DND-41 (cell line): ENCODE measurements around the gene PLEKHM3.

Experiments used
- ATAC-seq: fragments of 200-7000 bp; cut with Tn5 transposase; 3 replicates; pipeline ENCODE4 v1.9.1; 2021; ENCODE audit warnings: low read depth; ENCODE audit not compliant: insufficient read depth
- DNase-seq: peaks from one replicate; pipeline ENCODE4 v3.0.0-alpha.2; 2020
- H2AFZ ChIP-seq: 2 replicates; pipeline ENCODE4 v1.6.0; 2012; ENCODE audit warnings: low read depth, low read length
- H3K27ac ChIP-seq: 2 replicates; pipeline ENCODE4 v1.5.1; 2012; ENCODE audit warnings: low read length, inconsistent platforms
- H3K27me3 ChIP-seq: fragments of 200-600 bp; sonication (generic); 2 replicates; pipeline ENCODE4 v1.6.0; 2012; ENCODE audit warnings: low read length, mild to moderate bottlenecking, inconsistent platforms; ENCODE audit not compliant: insufficient read depth, poor library complexity
- H3K36me3 ChIP-seq: 2 replicates; pipeline ENCODE4 v1.5.1; 2012; ENCODE audit warnings: low read length, inconsistent platforms; ENCODE audit not compliant: insufficient read depth
- H3K4me1 ChIP-seq: 2 replicates; pipeline ENCODE4 v1.5.1; 2012; ENCODE audit warnings: mild to moderate bottlenecking, low read length; ENCODE audit not compliant: insufficient read depth
- H3K4me2 ChIP-seq: 2 replicates; pipeline ENCODE4 v1.6.0; 2012; ENCODE audit warnings: mild to moderate bottlenecking, moderate library complexity, low read length, inconsistent platforms; ENCODE audit not compliant: insufficient read depth
- H3K4me3 ChIP-seq, 2 experiments: fragments of 200-600 bp in 1 of 2; shearing (Covaris generic) in 1 of 2; 2 replicates each; pipeline ENCODE4 v1.5.1; 2012 to 2016; ENCODE audit warnings: inconsistent platforms in 2 of 2, low read length in 2 of 2, mild to moderate bottlenecking in 2 of 2, low read depth in 1 of 2, moderate library complexity in 1 of 2
- H3K79me2 ChIP-seq: 2 replicates; pipeline ENCODE4 v1.6.0; 2012; ENCODE audit warnings: low read length, inconsistent platforms; ENCODE audit not compliant: insufficient read depth
- H3K9ac ChIP-seq: 2 replicates; pipeline ENCODE4 v1.6.0; 2012; ENCODE audit warnings: low read depth, mild to moderate bottlenecking, inconsistent platforms, low read length, moderate library complexity
- H3K9me3 ChIP-seq: 2 replicates; pipeline ENCODE4 v1.5.1; 2012; ENCODE audit warnings: low read length, moderate library complexity, mild to moderate bottlenecking, inconsistent platforms; ENCODE audit not compliant: insufficient read depth, severe bottlenecking
- H4K20me1 ChIP-seq: 2 replicates; pipeline ENCODE4 v1.6.0; 2012; ENCODE audit warnings: low read length; ENCODE audit not compliant: insufficient read depth
- CTCF ChIP-seq: IDR thresholded peaks from 2 replicates; pipeline ENCODE4 v1.5.1; 2012; ENCODE audit warnings: borderline replicate concordance, low read length, moderate library complexity, mild to moderate bottlenecking; ENCODE audit not compliant: poor library complexity, severe bottlenecking; ENCODE audit errors: extremely low read depth
- EZH2 ChIP-seq: IDR thresholded peaks from 3 replicates; pipeline ENCODE4 v1.6.1; 2012; ENCODE audit warnings: borderline replicate concordance, low read depth, mild to moderate bottlenecking, moderate library complexity, low read length, inconsistent platforms; ENCODE audit not compliant: severe bottlenecking

The PLEKHM3 gene

DNA sequence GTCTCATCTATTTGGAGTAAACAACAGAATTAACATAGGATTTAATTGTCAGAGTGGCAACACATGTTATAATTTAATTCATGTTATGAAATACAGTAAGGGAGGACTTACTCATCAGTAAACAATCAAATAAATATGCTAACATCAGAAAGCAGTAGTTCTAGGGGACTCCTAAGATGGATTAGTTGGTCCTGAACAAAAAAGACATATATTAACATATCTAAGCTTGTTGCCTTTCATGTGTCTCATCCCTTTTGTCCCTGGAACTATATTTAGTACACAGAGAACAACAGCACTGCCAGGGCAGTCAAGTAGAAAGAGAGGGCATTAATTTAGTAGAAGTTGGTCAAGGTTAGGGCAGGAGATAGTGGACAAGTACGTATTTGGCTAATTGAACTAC lies 137.8 kb downstream of the PLEKHM3 start:
- no peaks in the 10 kb centered on the region for H4K20me1 ChIP-seq
- ATAC-seq: no peak
- no peak for TF ChIP-seq CTCF
- no peak for TF ChIP-seq EZH2
- DNase-seq: no peak
- no peaks in the 10 kb centered on the region for H3K9me3 ChIP-seq
- H3K36me3 ChIP-seq: no peaks in the 10 kb centered on the region
- no peaks in the 10 kb centered on the region for H3K79me2 ChIP-seq
- H3K9ac ChIP-seq: no peak overlapping the region
- no peak overlapping the region for H3K4me3 ChIP-seq
- no peak overlapping the region for H3K27ac ChIP-seq
- H2AFZ ChIP-seq: no peak overlapping the region
- no peak overlapping the region for H3K4me2 ChIP-seq
- no peaks in the 10 kb centered on the region for H3K4me1 ChIP-seq
- H3K27me3 ChIP-seq: no peaks in the 10 kb centered on the region

DNA sequence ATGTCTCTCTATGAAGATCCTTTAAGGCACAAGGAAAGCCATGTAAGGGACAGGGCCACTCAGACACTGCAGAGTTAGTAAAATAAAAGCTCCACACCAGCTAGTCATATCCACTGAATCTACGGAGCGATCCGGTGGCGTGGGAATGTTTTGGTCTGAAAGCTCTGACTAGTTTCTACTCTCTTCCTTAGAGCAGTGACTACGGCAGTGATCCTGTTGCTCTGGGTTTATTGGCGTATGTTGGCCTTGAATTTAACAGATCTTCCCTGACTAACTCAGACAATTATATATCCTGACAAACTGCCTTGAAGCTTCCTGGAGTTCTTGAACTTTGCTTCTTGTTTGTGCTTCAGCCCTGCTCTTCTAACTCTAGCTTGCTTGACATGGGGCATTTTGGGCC lies 140.3 kb downstream of the PLEKHM3 start:
- H3K79me2 ChIP-seq: no peaks in the 10 kb centered on the region
- TF ChIP-seq EZH2 (no peak), CTCF (no peak)
- no peak overlapping the region for H3K9ac ChIP-seq
- no peak for DNase-seq
- H3K27me3 ChIP-seq: no peaks in the 10 kb centered on the region
- no peak overlapping the region for H3K4me2 ChIP-seq
- no peak overlapping the region for H2AFZ ChIP-seq
- H3K9me3 ChIP-seq: no peaks in the 10 kb centered on the region
- no peaks in the 10 kb centered on the region for H3K36me3 ChIP-seq
- no peak for ATAC-seq
- H3K4me1 ChIP-seq: no peaks in the 10 kb centered on the region
- H3K27ac ChIP-seq: no peak overlapping the region
- H3K4me3 ChIP-seq: no peak overlapping the region
- H4K20me1 ChIP-seq: no peaks in the 10 kb centered on the region

DNA sequence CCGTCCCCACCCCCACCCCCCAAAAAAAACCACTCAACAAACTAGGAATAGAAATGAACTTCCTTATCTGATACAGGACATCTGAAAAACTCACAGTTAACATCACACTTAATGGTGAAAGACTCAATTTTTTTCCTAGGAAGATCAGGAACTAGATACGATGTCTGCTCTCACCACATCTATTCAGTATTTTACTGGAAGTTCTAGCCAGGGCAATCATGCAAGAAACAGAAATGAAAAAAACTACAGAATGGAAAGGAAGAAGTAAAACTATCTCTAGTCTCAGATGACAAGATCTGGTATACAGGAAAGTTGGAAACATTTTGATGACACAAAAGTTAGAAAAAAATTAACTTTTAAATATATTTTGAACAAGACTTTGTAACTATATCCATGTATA lies 141.2 kb downstream of the PLEKHM3 start:
- no peak for TF ChIP-seq CTCF
- ATAC-seq: no peak
- H3K4me3 ChIP-seq: no peak overlapping the region

More for the DNA sequence above, 141.2 kb downstream of the PLEKHM3 start:
- Histone ChIP-seq H3K27ac (no peak overlapping the region), H2AFZ (no peak overlapping the region), H3K4me2 (no peak overlapping the region), H4K20me1 (no peaks in the 10 kb centered on the region), H3K79me2 (no peaks in the 10 kb centered on the region), H3K36me3 (no peaks in the 10 kb centered on the region), H3K4me1 (no peaks in the 10 kb centered on the region), H3K9me3 (no peaks in the 10 kb centered on the region), H3K9ac (no peak overlapping the region), H3K27me3 (no peaks in the 10 kb centered on the region)
- no peak for DNase-seq
